Measurements from ENCODE around the gene SLC37A1.

The SLC37A1 gene

GRCh38 chr21:42553435-42553834 lies 39.8 kb downstream of the SLC37A1 start:
- no peak overlapping the region for H3K27ac ChIP-seq
- DNase-seq (ENCODE audit: low spot score): no peak
- POLR2A ChIA-PET (ENCODE audit: low non-redundant PET): no interaction called here
- TF ChIP-seq CTCF (conservative IDR thresholded peaks at IDR 0.05; ENCODE audit: low read depth): no peak
- CTCF ChIA-PET: interaction anchor here (0.7 kb wide), 1 partner anchor 8 kb away, joined by 3 read pairs; no protein-coding TSS in a partner anchor

DNA sequence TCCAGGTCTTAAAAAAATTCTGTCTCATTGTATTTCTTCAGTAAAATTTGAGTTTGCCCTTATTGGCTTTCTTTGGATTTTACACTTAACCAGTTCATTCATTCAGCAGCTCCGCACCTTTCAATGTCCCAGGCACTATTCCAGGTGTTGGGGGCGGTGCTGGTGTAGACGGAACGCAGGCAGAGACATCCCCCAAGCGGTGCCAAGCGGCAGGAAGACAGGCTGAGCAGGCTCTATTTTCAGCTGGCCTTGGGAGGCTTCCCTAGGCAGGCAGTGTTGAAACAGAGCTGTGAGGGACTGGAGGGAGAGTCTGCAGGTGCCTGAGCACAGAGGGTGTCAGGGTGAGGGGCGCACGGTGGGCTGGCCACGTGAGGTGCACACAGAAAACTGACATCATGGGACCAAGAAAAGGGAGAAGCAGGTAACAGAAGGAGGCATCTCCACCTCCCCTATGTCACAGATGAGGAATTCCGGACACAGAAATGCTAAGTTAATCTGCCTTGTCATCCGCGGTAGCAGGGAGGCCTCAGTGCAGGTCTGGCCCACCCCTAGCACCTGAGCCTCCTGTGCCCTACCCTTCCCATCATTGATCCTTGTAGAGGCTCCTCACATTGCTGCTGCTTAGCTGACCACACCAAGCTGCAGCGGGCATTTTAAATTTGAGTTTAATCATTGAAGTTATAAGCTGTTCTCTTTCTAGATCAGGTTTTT lies 40.8 kb downstream of the SLC37A1 start:
- DNase-seq (ENCODE audit: low spot score): no peak
- no peak overlapping the region for H3K27ac ChIP-seq
- TF ChIP-seq CTCF (conservative IDR thresholded peaks at IDR 0.05; ENCODE audit: low read depth): no peak
- ChIA-PET CTCF (no interaction called here), POLR2A (ENCODE audit: low non-redundant PET) (no interaction called here)

- DNase-seq (ENCODE audit: low spot score): no peak
- ChIA-PET POLR2A (ENCODE audit: low non-redundant PET) (no interaction called here), CTCF (interaction anchor here (0.6 kb wide), 1 partner anchor 37 kb away, joined by 3 read pairs; no protein-coding TSS in a partner anchor)
- no peak for TF ChIP-seq CTCF (conservative IDR thresholded peaks at IDR 0.05; ENCODE audit: low read depth)
- no peak overlapping the region for H3K27ac ChIP-seq
Observed at GRCh38 chr21:42555756-42556438, 42.2 kb downstream of the SLC37A1 start.

- TF ChIP-seq CTCF (conservative IDR thresholded peaks at IDR 0.05; ENCODE audit: low read depth): no peak
- no peak for DNase-seq (ENCODE audit: low spot score)
- no peak overlapping the region for H3K27ac ChIP-seq
- POLR2A ChIA-PET (ENCODE audit: low non-redundant PET): no interaction called here
- CTCF ChIA-PET: no interaction called here
Observed at GRCh38 chr21:42556476-42556875, 42.8 kb downstream of the SLC37A1 start.

GRCh38 chr21:42556960-42557359 lies 43.3 kb downstream of the SLC37A1 start:
- no peak overlapping the region for H3K27ac ChIP-seq
- no peak for TF ChIP-seq CTCF (conservative IDR thresholded peaks at IDR 0.05; ENCODE audit: low read depth)
- POLR2A ChIA-PET (ENCODE audit: low non-redundant PET): no interaction called here
- no peak for DNase-seq (ENCODE audit: low spot score)
- CTCF ChIA-PET: no interaction called here

- no peak overlapping the region for H3K27ac ChIP-seq
- POLR2A ChIA-PET (ENCODE audit: low non-redundant PET): no interaction called here
- CTCF ChIA-PET: interaction anchor here (0.6 to 0.7 kb wide), 2 partner anchors 11 to 189 kb away, joined by 4 to 5 read pairs; no protein-coding TSS in a partner anchor
- TF ChIP-seq CTCF (conservative IDR thresholded peaks at IDR 0.05; ENCODE audit: low read depth): no peak
- DNase-seq (ENCODE audit: low spot score): no peak
Observed at GRCh38 chr21:42557420-42557819, 43.8 kb downstream of the SLC37A1 start.

Measured in RWPE1 (cell line).